Fibroblast of skin of right quadriceps (primary cell): ENCODE data around the gene AIM2.
"Not testable (repeated sequence)": the region's sequence is repeated elsewhere in the genome, so short reads cannot be mapped to it uniquely, and the experiment has no call there.

Source experiments
- DNase-seq: peaks from one replicate; pipeline ENCODE4 v3.0.0-alpha.2; 2013

The AIM2 gene

GRCh38 chr1:159076438-159077119, at the start of gene AIM2:
TSS of gene AIM2 (minus strand) at chr1:159076766. CDS start at chr1:159073499, 3,267 bp downstream.
- DNase-seq: peak; percentile 80

- no peak for DNase-seq
Measured at GRCh38 chr1:159123587-159123986, 47.0 kb upstream of the AIM2 start.

DNA sequence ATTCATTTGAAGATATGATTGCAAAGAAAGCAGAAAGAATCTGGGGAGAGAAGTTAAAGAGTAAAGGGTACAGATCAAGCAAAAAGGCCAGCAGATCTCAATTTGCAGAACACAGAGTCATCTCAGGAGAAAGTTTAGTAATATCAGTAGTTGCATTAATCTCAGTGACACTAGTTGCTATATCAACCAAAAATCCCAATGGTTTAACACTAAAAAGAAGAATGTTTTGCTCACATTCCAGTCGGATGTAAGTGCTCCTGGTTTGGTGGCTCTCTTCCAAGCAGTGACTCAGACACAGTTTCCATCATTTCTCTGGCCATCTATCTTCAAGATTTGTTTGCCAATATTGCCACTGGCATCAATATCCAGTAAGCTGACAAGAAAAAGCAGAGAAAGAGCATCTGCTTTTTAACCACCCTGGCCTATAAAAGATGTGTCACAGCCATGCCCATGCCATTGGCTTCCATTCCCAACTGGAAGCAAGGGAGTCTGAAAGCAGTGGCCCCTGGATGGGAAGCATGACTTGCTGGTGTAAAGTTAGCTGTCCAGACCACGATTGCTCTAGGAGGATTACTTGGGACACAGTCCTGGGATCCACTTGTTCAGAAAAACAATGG, 45.5 kb upstream of the AIM2 start:
- peak; percentile 82 for DNase-seq

DNA sequence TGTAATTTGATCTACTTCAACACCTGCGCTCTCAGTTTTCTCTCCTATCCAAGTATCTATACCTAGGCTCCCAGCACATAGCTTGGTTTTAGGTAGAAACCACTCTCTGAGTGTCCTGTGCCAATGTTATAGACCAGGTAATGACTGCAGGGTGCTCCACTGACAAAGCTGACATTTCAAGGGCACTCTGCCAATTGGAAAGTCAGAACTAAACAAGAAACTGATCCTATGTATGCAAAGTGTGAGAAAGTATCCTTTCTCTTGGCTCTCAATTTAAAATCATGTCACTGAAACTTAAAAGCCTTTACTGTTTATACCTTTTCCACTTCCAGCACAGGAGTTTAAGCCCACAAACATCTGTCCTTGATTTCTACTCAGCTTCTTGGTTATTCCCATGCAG, 45.0 kb upstream of the AIM2 start:
- no peak for DNase-seq

DNA sequence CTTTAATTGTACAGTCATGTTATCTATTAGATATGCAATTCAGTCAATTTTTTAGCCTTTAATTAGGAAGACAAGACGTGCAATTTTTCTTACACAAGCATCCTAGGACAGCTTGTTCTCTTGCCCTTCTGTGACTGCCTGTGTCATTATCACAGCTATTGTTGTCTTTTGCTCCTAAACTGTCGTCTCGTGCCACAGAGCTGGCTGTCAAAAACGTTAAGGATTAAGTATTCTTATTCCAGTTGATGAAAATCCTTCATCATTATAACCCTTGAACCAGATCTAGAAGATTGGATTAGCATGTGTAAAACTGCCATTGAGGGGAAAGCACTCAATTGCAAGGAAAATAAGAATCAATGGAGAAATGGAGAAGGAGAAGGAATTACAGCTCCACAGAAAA, 43.8 kb upstream of the AIM2 start:
- DNase-seq: no peak

DNA sequence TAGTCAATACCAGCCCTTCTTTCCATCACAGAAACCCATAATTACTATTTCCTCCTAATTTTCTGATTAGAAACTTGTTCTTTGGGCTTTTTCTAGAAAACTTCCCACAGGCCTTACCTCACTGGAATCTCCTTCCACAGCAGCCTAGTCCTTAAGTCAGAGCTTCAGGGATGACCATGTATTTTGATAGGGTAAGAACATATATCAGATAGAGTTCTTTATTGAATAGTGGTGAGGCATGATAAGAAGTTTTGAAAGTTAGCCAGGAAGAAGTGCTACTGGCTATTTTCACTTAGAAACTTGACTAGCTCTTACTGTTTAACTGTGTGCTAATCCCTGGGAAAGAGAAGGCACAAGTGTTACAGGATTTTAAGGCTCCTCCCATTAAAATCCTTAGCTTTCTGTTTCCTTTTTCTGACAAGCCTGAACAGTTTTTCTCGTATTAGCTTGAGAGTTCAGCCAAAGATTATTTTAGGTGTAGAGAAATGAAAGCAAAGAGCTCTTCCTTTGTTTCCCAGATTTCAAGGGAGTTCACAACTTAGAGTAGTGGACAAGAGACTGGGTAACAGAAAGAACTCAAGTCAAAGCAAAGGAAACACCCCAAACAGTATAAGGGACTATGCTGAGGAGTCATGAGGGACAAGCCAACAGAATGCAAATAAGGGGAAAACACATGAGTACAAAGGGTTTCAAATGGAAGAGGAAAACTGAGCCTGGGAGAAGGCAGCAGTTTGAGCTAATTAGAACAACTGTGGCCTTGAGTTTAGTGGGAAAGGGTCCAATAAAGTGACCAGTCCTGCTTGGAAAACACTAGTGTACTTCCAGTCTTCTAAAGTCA, 37.2 kb upstream of the AIM2 start:
- no peak for DNase-seq

GRCh38 chr1:159103021-159103420, 26.5 kb upstream of the AIM2 start:
- DNase-seq: not testable (repeated sequence)

- no peak for DNase-seq
Measured at GRCh38 chr1:159100589-159100988, 24.0 kb upstream of the AIM2 start.

DNA sequence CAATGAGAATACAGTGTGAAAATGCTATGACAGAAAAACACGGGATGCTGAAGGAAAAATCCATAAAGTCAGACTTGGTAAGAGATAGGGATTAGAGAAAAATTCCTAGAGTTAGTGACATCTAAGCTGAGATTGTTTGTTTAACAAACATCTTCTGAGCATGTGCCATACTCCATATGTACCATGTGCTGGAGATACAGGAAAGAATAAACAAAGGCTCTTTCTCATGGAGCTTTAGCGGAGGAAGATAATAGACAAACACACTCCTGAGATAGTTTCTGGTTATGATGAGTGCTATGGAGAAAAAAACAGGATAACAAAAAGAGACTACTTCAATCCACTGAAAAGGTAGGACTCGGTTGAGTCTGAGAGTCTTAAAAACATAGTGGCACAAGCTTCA, 22.0 kb upstream of the AIM2 start:
- DNase-seq: no peak

- peak; percentile 82 for DNase-seq
Measured at GRCh38 chr1:159092036-159092760, 15.6 kb upstream of the AIM2 start.

GRCh38 chr1:159091607-159092031, 15.1 kb upstream of the AIM2 start:
- DNase-seq: peak; percentile 83

DNA sequence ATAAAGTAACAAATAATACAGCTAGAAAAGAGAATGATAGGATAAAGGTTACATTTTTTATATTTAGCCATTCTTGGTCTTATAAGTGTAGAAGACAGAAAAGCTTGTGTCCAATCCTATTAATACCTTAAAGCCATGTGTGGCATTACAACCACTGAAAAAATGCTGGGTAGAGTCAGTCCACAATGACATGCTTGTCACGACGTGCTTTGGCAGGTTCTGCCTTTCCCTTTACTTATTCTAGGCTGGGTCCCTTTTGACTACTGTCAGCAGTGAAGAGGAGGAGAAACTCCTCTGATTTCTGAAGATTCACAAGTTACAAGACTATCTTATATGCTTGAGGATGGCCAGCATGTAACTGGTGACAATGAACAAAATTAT, 14.6 kb upstream of the AIM2 start:
- DNase-seq: no peak

DNA sequence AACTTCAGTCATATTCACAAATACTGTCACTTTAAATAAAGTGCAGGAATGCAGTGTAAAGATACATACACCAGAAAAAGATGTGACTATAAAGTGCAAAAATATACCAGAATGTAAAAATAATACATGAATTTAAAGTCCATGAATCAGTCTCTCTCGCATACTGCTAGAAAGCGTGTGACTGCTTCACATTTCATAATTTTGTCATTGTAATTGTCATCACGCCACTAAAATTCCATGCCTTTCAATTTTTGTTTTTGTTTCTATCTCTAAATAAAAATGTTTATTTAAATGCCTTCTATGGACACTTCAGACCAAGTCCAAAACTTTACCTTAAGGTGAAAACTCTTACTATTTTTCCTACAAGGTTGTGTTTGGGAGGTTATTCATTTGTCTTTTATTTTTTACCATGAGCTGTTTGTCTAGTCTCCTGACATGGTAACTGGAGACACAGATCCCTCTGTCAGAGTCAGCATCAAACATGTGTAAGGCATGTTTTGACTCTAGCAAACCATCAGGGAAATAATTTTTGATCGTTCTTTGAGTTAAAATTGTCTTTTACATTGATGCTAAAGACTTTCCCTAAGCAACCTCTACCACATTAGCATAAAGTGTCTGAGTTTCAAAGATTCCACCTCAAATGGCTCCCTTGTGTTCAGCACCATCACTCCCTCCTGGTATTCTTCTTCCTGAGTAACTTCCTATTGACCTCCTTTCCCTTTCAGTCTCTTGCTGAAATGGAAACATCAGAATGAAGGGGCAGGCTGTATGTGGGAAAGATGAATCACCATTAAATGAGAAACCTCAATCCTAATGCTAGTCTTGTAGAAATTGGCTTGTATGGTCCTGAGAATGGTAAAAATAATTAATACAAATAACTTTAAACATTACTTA, 14.0 kb upstream of the AIM2 start:
- peak; percentile 60 for DNase-seq

GRCh38 chr1:159089184-159089791, 12.7 kb upstream of the AIM2 start:
- no peak for DNase-seq

DNA sequence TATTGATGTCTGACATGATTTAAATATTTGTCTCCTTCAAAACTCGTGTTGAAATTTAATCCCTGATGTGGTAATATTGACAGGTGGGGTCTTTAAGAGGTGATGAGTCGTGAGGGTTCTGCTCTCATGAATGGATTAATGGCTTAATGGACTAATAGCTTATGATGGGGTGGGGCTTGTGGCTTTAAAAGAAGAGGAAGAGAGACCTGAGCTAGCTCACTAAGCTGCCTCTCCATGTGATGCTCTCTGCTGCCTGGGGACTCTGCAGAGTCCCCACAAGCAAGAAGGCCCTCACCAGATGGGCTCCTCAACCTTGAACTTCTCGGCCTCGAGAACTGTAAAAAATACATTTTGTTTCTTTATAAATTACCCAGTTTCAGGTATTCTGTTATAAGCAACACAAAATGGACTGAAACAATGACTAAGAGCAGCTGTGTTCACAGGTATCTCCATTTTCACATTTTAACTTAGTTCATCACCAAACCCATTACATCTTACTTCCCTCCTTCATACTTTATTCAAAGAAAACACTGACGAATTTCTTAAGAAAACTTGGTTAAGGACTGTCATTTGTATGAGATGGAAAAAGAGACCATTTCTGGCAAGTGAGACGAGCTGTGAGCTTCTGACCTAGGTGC, 12.1 kb upstream of the AIM2 start:
- DNase-seq: no peak

GRCh38 chr1:159088050-159088449, 11.5 kb upstream of the AIM2 start:
- peak; percentile 89 for DNase-seq

DNA sequence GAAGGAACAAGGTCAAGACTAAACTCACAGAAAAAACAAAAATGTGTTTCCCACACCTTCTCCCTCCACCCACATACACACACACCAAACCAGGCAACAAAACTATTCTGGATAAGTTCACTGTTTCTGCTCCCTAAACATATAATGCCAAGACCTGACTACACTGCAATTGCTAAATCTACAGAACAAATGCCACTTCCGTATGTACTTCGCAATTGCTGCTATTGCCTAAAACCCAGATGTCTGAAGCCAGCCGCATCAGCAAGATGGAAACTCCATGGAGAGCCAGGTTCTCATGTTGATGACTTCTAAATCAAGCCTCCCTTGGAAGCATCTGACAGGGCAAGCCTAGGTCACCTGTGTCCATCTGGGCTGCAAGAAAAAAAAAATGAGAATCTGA, 8.3 kb upstream of the AIM2 start:
- DNase-seq: no peak

- no peak for DNase-seq
Measured at GRCh38 chr1:159084152-159084551, 7.6 kb upstream of the AIM2 start.

DNA sequence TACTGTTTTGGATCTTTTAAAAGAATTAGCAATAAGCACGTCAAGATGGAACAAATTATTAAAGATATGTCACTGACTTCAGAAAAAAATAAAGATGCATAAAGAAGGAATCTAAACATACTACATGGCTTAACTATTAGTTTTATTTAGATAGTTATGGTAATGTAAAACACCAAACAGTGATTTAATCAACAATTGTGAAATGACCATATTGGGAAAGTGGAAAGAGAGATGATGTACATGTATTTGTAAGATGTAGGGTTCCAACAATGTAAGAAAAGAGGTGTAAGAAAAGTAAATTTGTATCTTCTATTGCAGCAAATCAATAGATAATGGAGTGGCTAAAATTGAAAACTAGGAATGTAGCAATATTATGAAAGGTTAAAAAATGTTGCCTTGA, 6.4 kb upstream of the AIM2 start:
- no peak for DNase-seq

DNA sequence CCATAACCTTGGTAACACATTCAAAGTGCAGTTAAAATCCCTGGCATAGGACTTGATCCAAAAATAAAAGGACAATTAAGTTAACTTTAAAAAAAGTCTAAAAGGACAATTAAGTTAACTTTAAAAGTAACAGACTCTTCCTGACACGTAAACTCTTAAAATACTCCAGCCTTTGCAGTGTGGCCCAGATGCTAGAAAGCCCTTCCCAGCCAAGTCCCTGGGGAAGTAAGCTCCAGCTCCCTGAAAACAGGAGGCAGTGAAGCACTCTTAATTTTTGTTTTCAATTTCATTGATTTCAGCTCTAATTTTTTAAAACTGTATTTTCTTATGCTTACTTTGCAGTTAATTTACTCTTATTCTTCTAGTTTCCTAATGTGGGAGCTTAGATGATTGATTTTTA, 5.1 kb upstream of the AIM2 start:
- DNase-seq: no peak

DNA sequence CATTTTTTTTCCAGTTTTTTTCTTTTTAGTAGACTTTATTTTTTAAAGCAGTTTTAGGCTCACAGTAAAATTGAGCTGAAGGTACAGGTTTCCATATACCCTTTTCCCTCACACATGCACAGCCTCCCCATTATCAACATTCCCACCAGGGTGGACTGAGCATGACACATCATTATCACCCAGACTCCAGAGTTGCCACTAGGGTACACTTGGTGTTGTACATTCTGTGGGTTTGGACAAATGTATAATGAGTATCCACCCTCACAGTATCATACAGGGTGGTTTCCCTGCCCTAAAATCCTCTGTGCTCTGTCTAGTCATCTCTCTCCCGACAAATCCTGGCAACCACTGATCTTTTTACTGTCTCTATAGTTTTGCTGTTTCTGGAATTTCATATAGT, 3.0 kb upstream of the AIM2 start:
- DNase-seq: no peak
